Measurements from ENCODE around the gene PDYN.

Gene PDYN

GRCh38 chr20:1939270-1939595, 54.6 kb downstream of the PDYN start:
- H3K27ac ChIP-seq, result no peak overlapping the region
- TF ChIP-seq ZFX (IDR thresholded peaks at IDR 0.05; ENCODE audit: borderline replicate concordance), result no peak

GRCh38 chr20:1938464-1939269, 55.2 kb downstream of the PDYN start:
- no peak for TF ChIP-seq ZFX (IDR thresholded peaks at IDR 0.05; ENCODE audit: borderline replicate concordance)
- TF ChIP-seq, protein P1, sequence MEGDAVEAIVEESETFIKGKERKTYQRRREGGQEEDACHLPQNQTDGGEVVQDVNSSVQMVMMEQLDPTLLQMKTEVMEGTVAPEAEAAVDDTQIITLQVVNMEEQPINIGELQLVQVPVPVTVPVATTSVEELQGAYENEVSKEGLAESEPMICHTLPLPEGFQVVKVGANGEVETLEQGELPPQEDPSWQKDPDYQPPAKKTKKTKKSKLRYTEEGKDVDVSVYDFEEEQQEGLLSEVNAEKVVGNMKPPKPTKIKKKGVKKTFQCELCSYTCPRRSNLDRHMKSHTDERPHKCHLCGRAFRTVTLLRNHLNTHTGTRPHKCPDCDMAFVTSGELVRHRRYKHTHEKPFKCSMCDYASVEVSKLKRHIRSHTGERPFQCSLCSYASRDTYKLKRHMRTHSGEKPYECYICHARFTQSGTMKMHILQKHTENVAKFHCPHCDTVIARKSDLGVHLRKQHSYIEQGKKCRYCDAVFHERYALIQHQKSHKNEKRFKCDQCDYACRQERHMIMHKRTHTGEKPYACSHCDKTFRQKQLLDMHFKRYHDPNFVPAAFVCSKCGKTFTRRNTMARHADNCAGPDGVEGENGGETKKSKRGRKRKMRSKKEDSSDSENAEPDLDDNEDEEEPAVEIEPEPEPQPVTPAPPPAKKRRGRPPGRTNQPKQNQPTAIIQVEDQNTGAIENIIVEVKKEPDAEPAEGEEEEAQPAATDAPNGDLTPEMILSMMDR (IDR thresholded peaks at IDR 0.05), result no peak
- H3K27ac ChIP-seq, result no peak overlapping the region

DNA sequence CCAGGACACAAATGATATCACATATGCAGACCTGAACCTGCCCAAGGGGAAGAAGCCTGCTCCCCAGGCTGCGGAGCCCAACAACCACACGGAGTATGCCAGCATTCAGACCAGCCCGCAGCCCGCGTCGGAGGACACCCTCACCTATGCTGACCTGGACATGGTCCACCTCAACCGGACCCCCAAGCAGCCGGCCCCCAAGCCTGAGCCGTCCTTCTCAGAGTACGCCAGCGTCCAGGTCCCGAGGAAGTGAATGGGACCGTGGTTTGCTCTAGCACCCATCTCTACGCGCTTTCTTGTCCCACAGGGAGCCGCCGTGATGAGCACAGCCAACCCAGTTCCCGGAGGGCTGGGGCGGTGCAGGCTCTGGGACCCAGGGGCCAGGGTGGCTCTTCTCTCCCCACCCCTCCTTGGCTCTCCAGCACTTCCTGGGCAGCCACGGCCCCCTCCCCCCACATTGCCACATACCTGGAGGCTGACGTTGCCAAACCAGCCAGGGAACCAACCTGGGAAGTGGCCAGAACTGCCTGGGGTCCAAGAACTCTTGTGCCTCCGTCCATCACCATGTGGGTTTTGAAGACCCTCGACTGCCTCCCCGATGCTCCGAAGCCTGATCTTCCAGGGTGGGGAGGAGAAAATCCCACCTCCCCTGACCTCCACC, 56.4 kb downstream of the PDYN start:
- H3K27ac ChIP-seq, result no peak overlapping the region
- no peak for TF ChIP-seq ZFX (IDR thresholded peaks at IDR 0.05; ENCODE audit: borderline replicate concordance)
- TF ChIP-seq, protein P1 (IDR thresholded peaks at IDR 0.05), result no peak

DNA sequence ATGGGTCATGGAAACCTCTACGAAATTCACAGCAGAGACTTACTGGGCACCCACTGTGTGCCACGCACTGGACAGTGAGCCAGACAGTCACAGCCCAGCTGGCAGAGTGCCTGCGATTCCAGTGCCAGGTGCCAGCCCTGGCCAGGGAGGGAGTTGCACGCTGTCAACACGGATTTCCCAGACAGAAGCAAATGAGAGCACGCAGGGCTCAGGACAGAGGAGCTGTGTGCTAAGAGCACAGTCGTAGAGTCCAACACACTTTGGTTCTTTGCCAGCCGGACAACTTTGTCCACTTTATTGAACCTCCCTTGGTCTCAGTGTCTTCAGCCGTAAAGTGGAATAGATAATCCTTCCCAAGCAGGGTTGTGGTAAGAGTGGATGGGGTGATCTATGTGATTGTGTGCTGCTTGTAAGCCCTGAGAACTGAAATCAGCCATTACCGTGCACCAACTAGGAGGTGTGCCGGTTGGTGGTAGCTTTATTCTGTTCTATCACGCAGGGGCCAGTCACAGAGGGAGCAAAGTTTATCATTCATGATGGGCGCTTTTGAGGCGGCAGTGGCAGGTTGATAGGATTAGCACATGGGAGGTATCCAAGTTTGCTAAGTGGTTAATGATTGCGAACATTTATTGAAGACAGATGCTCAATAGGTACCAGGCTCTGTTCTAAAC, 58.0 kb downstream of the PDYN start:
- H3K27ac ChIP-seq, result no peak overlapping the region
- TF ChIP-seq, protein P1 (IDR thresholded peaks at IDR 0.05), result no peak
- TF ChIP-seq ZFX (IDR thresholded peaks at IDR 0.05; ENCODE audit: borderline replicate concordance), result no peak

DNA sequence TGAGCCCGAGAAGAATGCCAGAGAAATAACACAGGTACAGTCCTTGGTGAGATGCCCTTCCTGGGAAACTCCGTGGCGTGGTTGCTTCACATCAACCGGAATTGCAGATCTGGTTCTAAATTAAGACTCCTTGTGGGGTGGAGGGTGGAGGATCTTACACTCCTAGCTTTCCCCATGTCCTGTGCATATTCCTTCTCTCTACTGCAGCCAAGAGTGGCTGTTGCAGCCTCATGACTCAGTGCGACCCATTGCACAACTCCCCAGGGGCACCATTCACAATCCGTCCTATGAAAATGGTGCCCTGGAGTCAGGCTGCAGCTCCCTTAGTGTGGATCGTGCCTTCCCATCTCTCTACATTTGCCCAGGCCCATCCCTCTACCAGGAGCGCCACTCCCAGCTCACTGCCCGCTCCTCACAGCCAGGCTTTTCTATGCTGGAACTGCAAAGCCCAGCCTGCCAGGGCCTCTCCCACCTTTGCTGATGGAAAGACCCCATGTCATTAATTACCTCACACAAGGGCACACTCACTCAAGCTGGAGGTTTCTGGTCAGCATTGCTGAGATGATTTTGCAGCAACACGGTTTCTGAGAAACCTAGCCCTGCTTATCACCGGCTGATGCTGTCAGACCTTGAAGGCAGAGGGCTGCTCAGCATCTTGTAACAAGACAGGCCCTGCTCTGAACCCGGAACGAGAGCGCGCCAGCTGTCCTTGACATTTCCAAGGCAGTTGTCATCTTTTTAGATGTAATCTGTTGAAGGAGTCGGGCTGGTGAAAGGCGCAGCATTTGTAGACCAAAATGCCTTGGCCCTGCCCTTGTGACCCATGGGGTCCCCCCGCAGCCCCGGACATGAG, 58.9 kb downstream of the PDYN start:
- no peak for TF ChIP-seq ZFX (IDR thresholded peaks at IDR 0.05; ENCODE audit: borderline replicate concordance)
- TF ChIP-seq, protein P1 (IDR thresholded peaks at IDR 0.05), result no peak
- no peak overlapping the region for H3K27ac ChIP-seq

DNA sequence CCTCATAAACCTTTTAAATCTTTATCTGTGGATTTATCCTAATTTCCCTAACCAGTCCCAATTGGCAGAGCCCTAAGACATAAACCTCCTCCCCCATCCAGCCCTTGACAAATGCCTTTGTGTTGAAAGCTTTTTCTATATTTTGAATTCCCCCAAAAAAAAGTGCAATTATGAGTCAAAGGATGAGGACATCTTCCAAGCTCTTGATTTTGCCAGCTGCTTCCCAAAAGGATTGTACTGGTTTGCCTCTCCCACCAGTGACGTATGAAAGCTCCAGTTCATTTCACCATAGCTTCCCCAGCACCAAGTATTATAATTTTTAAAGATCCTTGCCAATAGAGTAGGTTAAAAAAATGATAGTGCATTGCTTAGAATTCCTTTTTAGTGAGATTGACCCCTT, 59.7 kb downstream of the PDYN start:
- H3K27ac ChIP-seq, result no peak overlapping the region
- TF ChIP-seq, protein P1 (IDR thresholded peaks at IDR 0.05), result no peak
- no peak for TF ChIP-seq ZFX (IDR thresholded peaks at IDR 0.05; ENCODE audit: borderline replicate concordance)

GRCh38 chr20:1933465-1933870, 60.4 kb downstream of the PDYN start:
- no peak overlapping the region for H3K27ac ChIP-seq
- no peak for TF ChIP-seq ZFX (IDR thresholded peaks at IDR 0.05; ENCODE audit: borderline replicate concordance)
- TF ChIP-seq, protein P1 (IDR thresholded peaks at IDR 0.05), result no peak
